Measurements from ENCODE around the gene NMUR2. TPM values are rescaled to one million over a fixed set of nuclear protein-coding genes. Genes with fewer than 3 reads are reported as not detected.

The NMUR2 gene
- total and polyA plus RNA-seq, 2 donors (not counting 3 experiments of a cell fraction or from before 2014, with no cell fraction given), result not detected

GRCh38 chr5:152379331-152379730, 25.7 kb downstream of the NMUR2 start:
- TF ChIP-seq JUN (IDR thresholded peaks at IDR 0.05; ENCODE audit: borderline replicate concordance, insufficient read depth, insufficient read length, low read depth) (no peak), FOS (IDR thresholded peaks at IDR 0.05; ENCODE audit: borderline replicate concordance, insufficient read depth, low read length) (no peak), GATA2 (IDR thresholded peaks at IDR 0.05; ENCODE audit: insufficient read depth, insufficient read length, low read depth, low read length) (no peak), POLR2A (IDR thresholded peaks at IDR 0.05; ENCODE audit: low read depth, low read length) (no peak)
- TF ChIP-seq, protein P1, sequence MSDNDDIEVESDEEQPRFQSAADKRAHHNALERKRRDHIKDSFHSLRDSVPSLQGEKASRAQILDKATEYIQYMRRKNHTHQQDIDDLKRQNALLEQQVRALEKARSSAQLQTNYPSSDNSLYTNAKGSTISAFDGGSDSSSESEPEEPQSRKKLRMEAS (IDR thresholded peaks at IDR 0.05; ENCODE audit: insufficient read depth, insufficient read length), result no peak
- TF ChIP-seq, protein P2, sequence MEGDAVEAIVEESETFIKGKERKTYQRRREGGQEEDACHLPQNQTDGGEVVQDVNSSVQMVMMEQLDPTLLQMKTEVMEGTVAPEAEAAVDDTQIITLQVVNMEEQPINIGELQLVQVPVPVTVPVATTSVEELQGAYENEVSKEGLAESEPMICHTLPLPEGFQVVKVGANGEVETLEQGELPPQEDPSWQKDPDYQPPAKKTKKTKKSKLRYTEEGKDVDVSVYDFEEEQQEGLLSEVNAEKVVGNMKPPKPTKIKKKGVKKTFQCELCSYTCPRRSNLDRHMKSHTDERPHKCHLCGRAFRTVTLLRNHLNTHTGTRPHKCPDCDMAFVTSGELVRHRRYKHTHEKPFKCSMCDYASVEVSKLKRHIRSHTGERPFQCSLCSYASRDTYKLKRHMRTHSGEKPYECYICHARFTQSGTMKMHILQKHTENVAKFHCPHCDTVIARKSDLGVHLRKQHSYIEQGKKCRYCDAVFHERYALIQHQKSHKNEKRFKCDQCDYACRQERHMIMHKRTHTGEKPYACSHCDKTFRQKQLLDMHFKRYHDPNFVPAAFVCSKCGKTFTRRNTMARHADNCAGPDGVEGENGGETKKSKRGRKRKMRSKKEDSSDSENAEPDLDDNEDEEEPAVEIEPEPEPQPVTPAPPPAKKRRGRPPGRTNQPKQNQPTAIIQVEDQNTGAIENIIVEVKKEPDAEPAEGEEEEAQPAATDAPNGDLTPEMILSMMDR (IDR thresholded peaks at IDR 0.05; ENCODE audit: extremely low read depth in 1 of 2, insufficient read depth in 1 of 2, low read depth in 1 of 2, low read length in 2 of 2), result no peak
- Histone ChIP-seq H3K9me1 (replicated peaks; ENCODE audit: control insufficient read depth, extremely low read depth, insufficient read depth, low read length) (no peaks in the 10 kb centered on the region), H3K9me3 (replicated peaks; ENCODE audit: control insufficient read depth, insufficient read depth, low read length) (no peaks in the 10 kb centered on the region), H3K4me2 (ENCODE audit: insufficient read depth, low read length) (no peak overlapping the region), H3K4me1 (ENCODE audit: control insufficient read depth, extremely low read depth, insufficient read depth, low read length) (no peaks in the 10 kb centered on the region), H2AFZ (ENCODE audit: low read depth, low read length) (no peak overlapping the region), H3K27me3 (ENCODE audit: control insufficient read depth in 2 of 2, insufficient read depth in 2 of 2, low read length in 2 of 2) (no peaks in the 10 kb centered on the region), H4K20me1 (replicated peaks; ENCODE audit: control insufficient read depth, extremely low read depth, insufficient read depth, low read length) (no peaks in the 10 kb centered on the region), H3K9ac (replicated peaks; ENCODE audit: extremely low read depth, insufficient read depth, low read length) (no peak overlapping the region), H3K79me2 (ENCODE audit: control insufficient read depth, insufficient read depth, low read length) (no peaks in the 10 kb centered on the region), H3K27ac (ENCODE audit: insufficient read depth, low read depth, low read length) (no peak overlapping the region), H3K4me3 (replicated peaks in 1 of 3; ENCODE audit: insufficient read depth in 1 of 3, low read depth in 1 of 3, low read length in 3 of 3) (no peak overlapping the region), H3K36me3 (ENCODE audit: control insufficient read depth in 2 of 2, extremely low read depth in 1 of 2, insufficient read depth in 2 of 2, low read length in 2 of 2) (no peaks in the 10 kb centered on the region)
- CTCF ChIA-PET, result no interaction called here
- FAIRE-seq (no peak), DNase-seq (ENCODE audit: low read depth, low spot score) (no peak)
- intact Hi-C loops (cut with micrococcal nuclease) (loop anchor here (1.0 kb wide), 1 partner anchor 126 kb away; no protein-coding TSS in a partner anchor), dilution Hi-C loops (cut with MboI; ENCODE audit: extremely low pct_ligation_motif_present, low sequenced_read_pairs) (no loop called here)
- POLR2A ChIA-PET, result no interaction called here
- BruUV-seq (replicated peaks), result no TSS peak

GRCh38 chr5:152378730-152379129, 26.3 kb downstream of the NMUR2 start:
- no peak overlapping the region for H2AFZ ChIP-seq (ENCODE audit: low read depth, low read length)
- H3K4me3 ChIP-seq (replicated peaks in 1 of 3; ENCODE audit: insufficient read depth in 1 of 3, low read depth in 1 of 3, low read length in 3 of 3), result no peak overlapping the region
- DNase-seq (ENCODE audit: low read depth, low spot score) (no peak), FAIRE-seq (no peak)
- no peak overlapping the region for H3K4me2 ChIP-seq (ENCODE audit: insufficient read depth, low read length)
- no peak overlapping the region for H3K27ac ChIP-seq (ENCODE audit: insufficient read depth, low read depth, low read length)
- H3K27me3 ChIP-seq (ENCODE audit: control insufficient read depth in 2 of 2, insufficient read depth in 2 of 2, low read length in 2 of 2), result no peaks in the 10 kb centered on the region
- ChIA-PET POLR2A (no interaction called here), CTCF (no interaction called here)
- dilution Hi-C loops (cut with MboI; ENCODE audit: extremely low pct_ligation_motif_present, low sequenced_read_pairs), result no loop called here
- no peaks in the 10 kb centered on the region for H3K4me1 ChIP-seq (ENCODE audit: control insufficient read depth, extremely low read depth, insufficient read depth, low read length)
- TF ChIP-seq POLR2AphosphoS5 (IDR thresholded peaks at IDR 0.05; ENCODE audit: insufficient read depth, low read depth, low read length) (no peak), FOS (IDR thresholded peaks at IDR 0.05; ENCODE audit: borderline replicate concordance, insufficient read depth, low read length) (no peak), POLR2A (IDR thresholded peaks at IDR 0.05; ENCODE audit: low read depth, low read length) (no peak), GATA2 (IDR thresholded peaks at IDR 0.05; ENCODE audit: insufficient read depth, insufficient read length, low read depth, low read length) (no peak), JUN (IDR thresholded peaks at IDR 0.05; ENCODE audit: borderline replicate concordance, insufficient read depth, insufficient read length, low read depth) (no peak), MYC (IDR thresholded peaks at IDR 0.05; ENCODE audit: low read depth, low read length) (no peak), EZH2 (IDR thresholded peaks at IDR 0.05; ENCODE audit: borderline replicate concordance, low read depth, low read length, severe bottlenecking) (no peak)
- TF ChIP-seq, protein P1 (IDR thresholded peaks at IDR 0.05; ENCODE audit: insufficient read depth, insufficient read length), result no peak
- TF ChIP-seq, protein P2 (IDR thresholded peaks at IDR 0.05; ENCODE audit: extremely low read depth in 1 of 2, insufficient read depth in 1 of 2, low read depth in 1 of 2, low read length in 2 of 2), result no peak
- no peaks in the 10 kb centered on the region for H3K9me1 ChIP-seq (replicated peaks; ENCODE audit: control insufficient read depth, extremely low read depth, insufficient read depth, low read length)
- H4K20me1 ChIP-seq (replicated peaks; ENCODE audit: control insufficient read depth, extremely low read depth, insufficient read depth, low read length), result no peaks in the 10 kb centered on the region
- no TSS peak for BruUV-seq (replicated peaks)
- intact Hi-C loops (cut with micrococcal nuclease), result loop anchor here (1.0 kb wide), 1 partner anchor 127 kb away; no protein-coding TSS in a partner anchor
- no peak overlapping the region for H3K9ac ChIP-seq (replicated peaks; ENCODE audit: extremely low read depth, insufficient read depth, low read length)
- no peaks in the 10 kb centered on the region for H3K36me3 ChIP-seq (ENCODE audit: control insufficient read depth in 2 of 2, extremely low read depth in 1 of 2, insufficient read depth in 2 of 2, low read length in 2 of 2)
- H3K9me3 ChIP-seq (replicated peaks; ENCODE audit: control insufficient read depth, insufficient read depth, low read length), result no peaks in the 10 kb centered on the region
- H3K79me2 ChIP-seq (ENCODE audit: control insufficient read depth, insufficient read depth, low read length), result no peaks in the 10 kb centered on the region

All from endothelial cell of umbilical vein (primary cell).